ENCODE results near the gene RPA3. TPM values are rescaled to one million over a fixed set of nuclear protein-coding genes. Genes with fewer than 3 reads are reported as not detected.

Gene RPA3
- total and polyA plus RNA-seq, 9 of the 15 experiments (the other 6 are each of a cell fraction or from before 2014, with no cell fraction given) = 68.5 to 265 (median 125) TPM

DNA sequence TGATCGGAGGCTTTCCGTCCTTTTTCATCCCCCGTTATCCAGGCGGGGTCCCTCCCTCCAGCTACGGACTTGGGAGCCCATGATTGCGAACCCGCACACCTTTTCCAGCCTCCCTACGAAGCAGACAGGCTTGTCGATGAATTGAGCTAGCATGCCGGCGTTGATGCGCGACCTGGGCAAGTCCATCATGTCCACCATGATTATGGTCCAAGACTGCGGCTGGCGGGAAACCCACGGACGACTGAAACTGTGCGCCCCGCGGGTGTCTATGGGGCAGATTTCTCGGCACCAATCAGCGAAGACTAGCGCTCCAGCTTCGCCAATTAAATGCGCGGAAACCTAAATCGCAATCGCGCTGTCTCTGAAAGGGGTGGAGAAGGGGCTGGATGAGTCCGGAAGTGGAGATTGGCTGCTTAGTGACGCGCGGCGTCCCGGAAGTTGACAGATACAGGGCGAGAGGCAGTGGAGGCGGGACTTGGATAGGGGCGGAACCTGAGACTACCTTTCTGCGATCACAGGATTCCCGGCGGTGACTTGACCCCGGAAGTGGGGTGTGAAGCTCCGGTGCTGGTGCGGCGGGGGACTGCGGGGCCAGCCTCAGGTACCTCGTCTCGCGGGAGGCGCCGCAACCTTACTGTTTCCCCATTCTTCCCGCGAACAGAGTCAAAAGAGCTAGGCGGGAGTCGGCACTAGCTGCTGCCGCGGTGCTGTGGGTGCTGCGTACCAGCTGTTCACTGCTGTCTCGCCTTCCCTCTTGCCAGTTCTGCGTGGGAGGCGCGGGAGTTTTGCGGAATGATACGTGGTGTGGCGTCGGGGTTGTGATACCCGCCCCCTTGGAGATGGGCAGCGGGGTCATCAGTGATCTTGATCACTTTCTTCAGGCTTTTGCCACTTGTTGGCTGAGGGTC lies 77.9 kb downstream of the RPA3 start, which contains the start of gene UMAD1 (continued):
- TF ChIP-seq, protein P1, sequence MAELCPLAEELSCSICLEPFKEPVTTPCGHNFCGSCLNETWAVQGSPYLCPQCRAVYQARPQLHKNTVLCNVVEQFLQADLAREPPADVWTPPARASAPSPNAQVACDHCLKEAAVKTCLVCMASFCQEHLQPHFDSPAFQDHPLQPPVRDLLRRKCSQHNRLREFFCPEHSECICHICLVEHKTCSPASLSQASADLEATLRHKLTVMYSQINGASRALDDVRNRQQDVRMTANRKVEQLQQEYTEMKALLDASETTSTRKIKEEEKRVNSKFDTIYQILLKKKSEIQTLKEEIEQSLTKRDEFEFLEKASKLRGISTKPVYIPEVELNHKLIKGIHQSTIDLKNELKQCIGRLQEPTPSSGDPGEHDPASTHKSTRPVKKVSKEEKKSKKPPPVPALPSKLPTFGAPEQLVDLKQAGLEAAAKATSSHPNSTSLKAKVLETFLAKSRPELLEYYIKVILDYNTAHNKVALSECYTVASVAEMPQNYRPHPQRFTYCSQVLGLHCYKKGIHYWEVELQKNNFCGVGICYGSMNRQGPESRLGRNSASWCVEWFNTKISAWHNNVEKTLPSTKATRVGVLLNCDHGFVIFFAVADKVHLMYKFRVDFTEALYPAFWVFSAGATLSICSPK (IDR thresholded peaks at IDR 0.05; ENCODE audit: borderline replicate concordance) = no peak
- peak; percentile 18 for TF ChIP-seq ZNF12 (CRISPR knock-in tag; IDR thresholded peaks at IDR 0.05)
- no peak for TF ChIP-seq CHD4 (IDR thresholded peaks at IDR 0.05; ENCODE audit: insufficient read depth, insufficient replicate concordance, low read depth, low read length, poor library complexity, severe bottlenecking)
- TF ChIP-seq NCOA4 (IDR thresholded peaks at IDR 0.05; ENCODE audit: partially characterized antibody) = no peak
- no peak for TF ChIP-seq KHSRP (IDR thresholded peaks at IDR 0.05)
- no peak for TF ChIP-seq ESRRB (CRISPR knock-in tag; IDR thresholded peaks at IDR 0.05; ENCODE audit: borderline replicate concordance)
- TF ChIP-seq FOXK1 (CRISPR knock-in tag; IDR thresholded peaks at IDR 0.05; ENCODE audit: borderline replicate concordance) = no peak
- no peak for TF ChIP-seq SNRNP70 (optimal IDR thresholded peaks at IDR 0.05; ENCODE audit: low read depth, low read length)
- TF ChIP-seq NELFE (IDR thresholded peaks at IDR 0.05; ENCODE audit: insufficient read depth, insufficient read length) = no peak
- TF ChIP-seq NR3C1 (CRISPR knock-in tag; IDR thresholded peaks at IDR 0.05) = no peak
- TF ChIP-seq PRPF4 (IDR thresholded peaks at IDR 0.05; ENCODE audit: insufficient read depth, low read depth, low read length, poor library complexity, severe bottlenecking) = no peak
- TF ChIP-seq ATF1 (CRISPR knock-in tag; IDR thresholded peaks at IDR 0.05) = no peak
- peak; percentile 96 for TF ChIP-seq ATF1 (tag; IDR thresholded peaks at IDR 0.05)
- TF ChIP-seq ZNF24 (IDR thresholded peaks at IDR 0.05) = peak; percentile 52; the same call in 1 of the 2 replicates
- TF ChIP-seq, protein P2, sequence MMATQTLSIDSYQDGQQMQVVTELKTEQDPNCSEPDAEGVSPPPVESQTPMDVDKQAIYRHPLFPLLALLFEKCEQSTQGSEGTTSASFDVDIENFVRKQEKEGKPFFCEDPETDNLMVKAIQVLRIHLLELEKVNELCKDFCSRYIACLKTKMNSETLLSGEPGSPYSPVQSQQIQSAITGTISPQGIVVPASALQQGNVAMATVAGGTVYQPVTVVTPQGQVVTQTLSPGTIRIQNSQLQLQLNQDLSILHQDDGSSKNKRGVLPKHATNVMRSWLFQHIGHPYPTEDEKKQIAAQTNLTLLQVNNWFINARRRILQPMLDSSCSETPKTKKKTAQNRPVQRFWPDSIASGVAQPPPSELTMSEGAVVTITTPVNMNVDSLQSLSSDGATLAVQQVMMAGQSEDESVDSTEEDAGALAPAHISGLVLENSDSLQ (IDR thresholded peaks at IDR 0.05) = peak; percentile 77
- peak; percentile 76 for TF ChIP-seq MTA1 (IDR thresholded peaks at IDR 0.05; ENCODE audit: borderline replicate concordance)
- no peak for TF ChIP-seq EWSR1 (IDR thresholded peaks at IDR 0.05; ENCODE audit: borderline replicate concordance, low read depth, partially characterized antibody)
- peak; percentile 70 for TF ChIP-seq SIN3B (IDR thresholded peaks at IDR 0.05; ENCODE audit: low read depth)
- TF ChIP-seq ZNF707 (CRISPR knock-in tag; conservative IDR thresholded peaks at IDR 0.05) = no peak
- no peak for TF ChIP-seq ZNF668 (CRISPR knock-in tag; IDR thresholded peaks at IDR 0.05)
- TF ChIP-seq, protein P3, sequence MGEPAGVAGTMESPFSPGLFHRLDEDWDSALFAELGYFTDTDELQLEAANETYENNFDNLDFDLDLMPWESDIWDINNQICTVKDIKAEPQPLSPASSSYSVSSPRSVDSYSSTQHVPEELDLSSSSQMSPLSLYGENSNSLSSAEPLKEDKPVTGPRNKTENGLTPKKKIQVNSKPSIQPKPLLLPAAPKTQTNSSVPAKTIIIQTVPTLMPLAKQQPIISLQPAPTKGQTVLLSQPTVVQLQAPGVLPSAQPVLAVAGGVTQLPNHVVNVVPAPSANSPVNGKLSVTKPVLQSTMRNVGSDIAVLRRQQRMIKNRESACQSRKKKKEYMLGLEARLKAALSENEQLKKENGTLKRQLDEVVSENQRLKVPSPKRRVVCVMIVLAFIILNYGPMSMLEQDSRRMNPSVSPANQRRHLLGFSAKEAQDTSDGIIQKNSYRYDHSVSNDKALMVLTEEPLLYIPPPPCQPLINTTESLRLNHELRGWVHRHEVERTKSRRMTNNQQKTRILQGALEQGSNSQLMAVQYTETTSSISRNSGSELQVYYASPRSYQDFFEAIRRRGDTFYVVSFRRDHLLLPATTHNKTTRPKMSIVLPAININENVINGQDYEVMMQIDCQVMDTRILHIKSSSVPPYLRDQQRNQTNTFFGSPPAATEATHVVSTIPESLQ (CRISPR knock-in tag; IDR thresholded peaks at IDR 0.05) = no peak
- TF ChIP-seq KLF10 (CRISPR knock-in tag; IDR thresholded peaks at IDR 0.05) = no peak
- no peak for TF ChIP-seq NCOA2 (IDR thresholded peaks at IDR 0.05; ENCODE audit: partially characterized antibody in 2 of 2)
